CD4-positive, alpha-beta T cell treated with Interleukin-4 for 4 hours (primary cell): ENCODE data around the gene CMIP.

Experiments used
- DNase-seq: peaks from one replicate; pipeline ENCODE4 v3.0.0-alpha.2; 2020

CMIP gene

GRCh38 chr16:81629034-81629802, 184.6 kb downstream of the CMIP start:
- no peak for DNase-seq

- DNase-seq: no peak
These were observed 185.5 kb downstream of the CMIP start for GRCh38 chr16:81629896-81630634.

- DNase-seq: no peak
These were observed 186.0 kb downstream of the CMIP start for GRCh38 chr16:81630635-81631031.

GRCh38 chr16:81632392-81633146, 188.0 kb downstream of the CMIP start:
- DNase-seq: peak; percentile 92

- no peak for DNase-seq
These were observed 188.6 kb downstream of the CMIP start for GRCh38 chr16:81633147-81633619.

GRCh38 chr16:81633680-81634379, 189.2 kb downstream of the CMIP start:
- DNase-seq: no peak

GRCh38 chr16:81634380-81635062, 189.9 kb downstream of the CMIP start:
- no peak for DNase-seq

- no peak for DNase-seq
These were observed 190.7 kb downstream of the CMIP start for GRCh38 chr16:81635063-81635937.

- DNase-seq: no peak
These were observed 191.8 kb downstream of the CMIP start for GRCh38 chr16:81636298-81636993.

- no peak for DNase-seq
These were observed 193.0 kb downstream of the CMIP start for GRCh38 chr16:81637336-81638235.

- DNase-seq: no peak
These were observed 193.8 kb downstream of the CMIP start for GRCh38 chr16:81638286-81638945.

- no peak for DNase-seq
These were observed 194.7 kb downstream of the CMIP start for GRCh38 chr16:81639348-81639747.

- DNase-seq: no peak
These were observed 195.5 kb downstream of the CMIP start for GRCh38 chr16:81639931-81640680.

- DNase-seq: no peak
These were observed 196.1 kb downstream of the CMIP start for GRCh38 chr16:81640681-81641070.

- DNase-seq: no peak
These were observed 196.9 kb downstream of the CMIP start for GRCh38 chr16:81641395-81642106.

GRCh38 chr16:81642107-81642436, 197.5 kb downstream of the CMIP start:
- DNase-seq: no peak

GRCh38 chr16:81642943-81643342, 198.3 kb downstream of the CMIP start:
- no peak for DNase-seq

GRCh38 chr16:81645266-81645694, 200.7 kb downstream of the CMIP start:
- DNase-seq: no peak
